ENCODE results near the gene DECR2. TPM values are rescaled to one million over a fixed set of nuclear protein-coding genes. Genes with fewer than 3 reads are reported as not detected.

The DECR2 gene
- total and polyA plus RNA-seq, 2 of the 13 experiments (the other 11 are each of a cell fraction or from before 2014, with no cell fraction given) = 36.3 to 44.6 TPM

DNA sequence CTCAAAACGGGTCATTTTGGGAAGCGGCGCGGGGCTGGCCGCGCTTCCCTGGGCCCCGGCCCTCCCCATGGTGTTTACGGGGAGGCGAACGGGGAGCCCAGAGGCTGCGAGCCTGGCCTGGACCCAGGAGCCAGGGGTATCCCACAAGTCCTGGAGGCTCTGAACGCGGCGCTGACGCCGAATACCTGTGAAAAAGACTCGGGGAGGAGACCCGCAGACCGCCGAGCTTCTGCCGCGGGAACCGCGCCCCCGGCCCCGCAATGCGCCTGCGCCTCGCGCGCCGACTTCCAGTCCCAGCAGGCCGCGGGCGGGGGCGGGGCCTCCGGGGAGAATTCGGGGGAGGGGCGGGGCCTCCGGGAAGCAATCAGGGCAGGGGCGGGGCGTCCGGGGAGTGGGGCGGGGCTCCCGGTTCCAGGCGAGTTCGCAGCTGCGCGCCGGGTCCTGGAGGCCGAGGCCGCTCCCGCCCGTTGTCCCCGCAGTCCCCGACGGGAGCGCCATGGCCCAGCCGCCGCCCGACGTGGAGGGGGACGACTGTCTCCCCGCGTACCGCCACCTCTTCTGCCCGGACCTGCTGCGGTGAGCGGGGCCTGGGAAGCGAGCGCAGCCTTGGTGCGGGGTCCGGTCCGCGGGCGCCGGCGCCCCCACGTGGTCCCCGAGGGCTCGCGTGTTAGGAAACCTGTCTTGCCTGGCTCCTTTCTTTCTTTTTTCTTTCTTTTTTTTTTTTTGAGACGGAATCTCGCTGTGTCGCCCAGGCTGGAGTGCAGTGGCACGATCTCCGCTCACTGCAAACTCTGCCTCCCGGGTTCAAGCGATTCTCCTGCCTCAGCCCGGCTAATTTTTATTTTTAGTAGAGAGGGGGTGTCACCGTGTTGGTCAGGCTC lies at the start of gene DECR2 (continued):
- TF ChIP-seq, protein P1, sequence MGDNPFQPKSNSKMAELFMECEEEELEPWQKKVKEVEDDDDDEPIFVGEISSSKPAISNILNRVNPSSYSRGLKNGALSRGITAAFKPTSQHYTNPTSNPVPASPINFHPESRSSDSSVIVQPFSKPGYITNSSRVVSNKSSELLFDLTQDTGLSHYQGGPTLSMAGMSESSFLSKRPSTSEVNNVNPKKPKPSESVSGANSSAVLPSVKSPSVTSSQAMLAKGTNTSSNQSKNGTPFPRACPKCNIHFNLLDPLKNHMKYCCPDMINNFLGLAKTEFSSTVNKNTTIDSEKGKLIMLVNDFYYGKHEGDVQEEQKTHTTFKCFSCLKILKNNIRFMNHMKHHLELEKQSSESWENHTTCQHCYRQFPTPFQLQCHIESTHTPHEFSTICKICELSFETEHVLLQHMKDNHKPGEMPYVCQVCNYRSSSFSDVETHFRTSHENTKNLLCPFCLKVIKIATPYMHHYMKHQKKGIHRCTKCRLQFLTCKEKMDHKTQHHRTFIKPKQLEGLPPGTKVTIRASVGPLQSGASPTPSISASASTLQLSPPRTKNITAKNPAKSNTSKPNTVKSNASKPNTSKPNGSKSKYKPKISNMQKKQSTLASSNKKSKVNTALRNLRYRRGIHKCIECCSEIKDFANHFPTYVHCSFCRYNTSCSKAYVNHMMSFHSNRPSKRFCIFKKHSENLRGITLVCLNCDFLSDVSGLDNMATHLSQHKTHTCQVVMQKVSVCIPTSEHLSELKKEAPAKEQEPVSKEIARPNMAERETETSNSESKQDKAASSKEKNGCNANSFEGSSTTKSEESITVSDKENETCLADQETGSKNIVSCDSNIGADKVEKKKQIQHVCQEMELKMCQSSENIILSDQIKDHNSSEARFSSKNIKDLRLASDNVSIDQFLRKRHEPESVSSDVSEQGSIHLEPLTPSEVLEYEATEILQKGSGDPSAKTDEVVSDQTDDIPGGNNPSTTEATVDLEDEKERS (CRISPR knock-in tag; IDR thresholded peaks at IDR 0.05) = no peak
- TF ChIP-seq ZNF589 (CRISPR knock-in tag; conservative IDR thresholded peaks at IDR 0.05) (peak; percentile 74; the same call in 1 of the 2 replicates), AKAP8 (CRISPR knock-in tag; IDR thresholded peaks at IDR 0.05) (peak; percentile 80), POGZ (CRISPR knock-in tag; IDR thresholded peaks at IDR 0.05) (0 out of 2 replicates have a peak, but pooled peaks have one; percentile 12), CBX5 (CRISPR knock-in tag; IDR thresholded peaks at IDR 0.05; ENCODE audit: borderline replicate concordance) (no peak), NPAS2 (CRISPR knock-in tag; IDR thresholded peaks at IDR 0.05; ENCODE audit: borderline replicate concordance) (no peak), ZNF703 (CRISPR knock-in tag; IDR thresholded peaks at IDR 0.05; ENCODE audit: borderline replicate concordance) (no peak), POLR2A (IDR thresholded peaks at IDR 0.05; ENCODE audit: insufficient read depth in 1 of 2, low read depth in 2 of 2, low read length in 2 of 2) (peak; percentile 70 to 95), ZC3H13 (CRISPR knock-in tag; IDR thresholded peaks at IDR 0.05) (peak; percentile 79; the same call in 1 of the 2 replicates), ZNF792 (CRISPR knock-in tag; IDR thresholded peaks at IDR 0.05) (0 out of 2 replicates have a peak, but pooled peaks have one; percentile 41), ZNF138 (CRISPR knock-in tag; IDR thresholded peaks at IDR 0.05; ENCODE audit: low read depth) (0 out of 2 replicates have a peak, but pooled peaks have one; percentile 53), RBM22 (optimal IDR thresholded peaks at IDR 0.05; ENCODE audit: low read length) (peak; percentile 68), IKZF1 (IDR thresholded peaks at IDR 0.05) (no peak), ISL2 (CRISPR knock-in tag; IDR thresholded peaks at IDR 0.05) (peak; percentile 33), ZNF746 (CRISPR knock-in tag; IDR thresholded peaks at IDR 0.05) (peak; percentile 65), ZNF260 (CRISPR knock-in tag; IDR thresholded peaks at IDR 0.05; ENCODE audit: borderline replicate concordance, low read depth) (no peak)
- TF ChIP-seq, protein P2, sequence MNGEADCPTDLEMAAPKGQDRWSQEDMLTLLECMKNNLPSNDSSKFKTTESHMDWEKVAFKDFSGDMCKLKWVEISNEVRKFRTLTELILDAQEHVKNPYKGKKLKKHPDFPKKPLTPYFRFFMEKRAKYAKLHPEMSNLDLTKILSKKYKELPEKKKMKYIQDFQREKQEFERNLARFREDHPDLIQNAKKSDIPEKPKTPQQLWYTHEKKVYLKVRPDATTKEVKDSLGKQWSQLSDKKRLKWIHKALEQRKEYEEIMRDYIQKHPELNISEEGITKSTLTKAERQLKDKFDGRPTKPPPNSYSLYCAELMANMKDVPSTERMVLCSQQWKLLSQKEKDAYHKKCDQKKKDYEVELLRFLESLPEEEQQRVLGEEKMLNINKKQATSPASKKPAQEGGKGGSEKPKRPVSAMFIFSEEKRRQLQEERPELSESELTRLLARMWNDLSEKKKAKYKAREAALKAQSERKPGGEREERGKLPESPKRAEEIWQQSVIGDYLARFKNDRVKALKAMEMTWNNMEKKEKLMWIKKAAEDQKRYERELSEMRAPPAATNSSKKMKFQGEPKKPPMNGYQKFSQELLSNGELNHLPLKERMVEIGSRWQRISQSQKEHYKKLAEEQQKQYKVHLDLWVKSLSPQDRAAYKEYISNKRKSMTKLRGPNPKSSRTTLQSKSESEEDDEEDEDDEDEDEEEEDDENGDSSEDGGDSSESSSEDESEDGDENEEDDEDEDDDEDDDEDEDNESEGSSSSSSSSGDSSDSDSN (CRISPR knock-in tag; IDR thresholded peaks at IDR 0.05) = peak; percentile 86
- TF ChIP-seq, protein P3, sequence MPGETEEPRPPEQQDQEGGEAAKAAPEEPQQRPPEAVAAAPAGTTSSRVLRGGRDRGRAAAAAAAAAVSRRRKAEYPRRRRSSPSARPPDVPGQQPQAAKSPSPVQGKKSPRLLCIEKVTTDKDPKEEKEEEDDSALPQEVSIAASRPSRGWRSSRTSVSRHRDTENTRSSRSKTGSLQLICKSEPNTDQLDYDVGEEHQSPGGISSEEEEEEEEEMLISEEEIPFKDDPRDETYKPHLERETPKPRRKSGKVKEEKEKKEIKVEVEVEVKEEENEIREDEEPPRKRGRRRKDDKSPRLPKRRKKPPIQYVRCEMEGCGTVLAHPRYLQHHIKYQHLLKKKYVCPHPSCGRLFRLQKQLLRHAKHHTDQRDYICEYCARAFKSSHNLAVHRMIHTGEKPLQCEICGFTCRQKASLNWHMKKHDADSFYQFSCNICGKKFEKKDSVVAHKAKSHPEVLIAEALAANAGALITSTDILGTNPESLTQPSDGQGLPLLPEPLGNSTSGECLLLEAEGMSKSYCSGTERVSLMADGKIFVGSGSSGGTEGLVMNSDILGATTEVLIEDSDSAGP (CRISPR knock-in tag; IDR thresholded peaks at IDR 0.05; ENCODE audit: borderline replicate concordance) = peak; percentile 31; the same call in 1 of the 2 replicates
- TF ChIP-seq, protein P4, sequence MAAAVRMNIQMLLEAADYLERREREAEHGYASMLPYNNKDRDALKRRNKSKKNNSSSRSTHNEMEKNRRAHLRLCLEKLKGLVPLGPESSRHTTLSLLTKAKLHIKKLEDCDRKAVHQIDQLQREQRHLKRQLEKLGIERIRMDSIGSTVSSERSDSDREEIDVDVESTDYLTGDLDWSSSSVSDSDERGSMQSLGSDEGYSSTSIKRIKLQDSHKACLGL (CRISPR knock-in tag; IDR thresholded peaks at IDR 0.05) = peak; percentile 71; the same call in 1 of the 2 replicates
- TF ChIP-seq, protein P5, sequence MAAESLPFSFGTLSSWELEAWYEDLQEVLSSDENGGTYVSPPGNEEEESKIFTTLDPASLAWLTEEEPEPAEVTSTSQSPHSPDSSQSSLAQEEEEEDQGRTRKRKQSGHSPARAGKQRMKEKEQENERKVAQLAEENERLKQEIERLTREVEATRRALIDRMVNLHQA (CRISPR knock-in tag; IDR thresholded peaks at IDR 0.05) = no peak
- TF ChIP-seq, protein P6, sequence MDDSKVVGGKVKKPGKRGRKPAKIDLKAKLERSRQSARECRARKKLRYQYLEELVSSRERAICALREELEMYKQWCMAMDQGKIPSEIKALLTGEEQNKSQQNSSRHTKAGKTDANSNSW (CRISPR knock-in tag; IDR thresholded peaks at IDR 0.05; ENCODE audit: borderline replicate concordance) = no peak

Data from HepG2 (cell line).